RWPE2 (cell line): ENCODE measurements around the gene RGS8.

ENCODE experiments used
- ATAC-seq: fragments of 200-7000 bp; cut with Tn5 transposase; 3 replicates; pipeline ENCODE4 v1.9.1; 2021; ENCODE audit warnings: low read depth
- DNase-seq: peaks from one replicate; pipeline ENCODE4 v3.0.0-alpha.2; 2020; ENCODE audit warnings: low spot score
- H3K27ac ChIP-seq: fragments of 450-650 bp; 2 replicates; pipeline ENCODE4 v1.5.1; 2017; ENCODE audit warnings: mild to moderate bottlenecking; ENCODE audit not compliant: poor library complexity, severe bottlenecking
- H3K27me3 ChIP-seq: fragments of 250-450 bp; sonication (Bioruptor Pico); 2 replicates; pipeline ENCODE4 v1.5.1; 2021; ENCODE audit warnings: mild to moderate bottlenecking, moderate library complexity; ENCODE audit not compliant: insufficient read depth, poor library complexity, severe bottlenecking
- H3K36me3 ChIP-seq: fragments of 250-450 bp; sonication (Bioruptor Pico); 2 replicates; pipeline ENCODE4 v1.5.1; 2020; ENCODE audit warnings: low read depth, mild to moderate bottlenecking, moderate library complexity
- H3K4me1 ChIP-seq: fragments of 250-450 bp; sonication (Bioruptor Pico); 2 replicates; pipeline ENCODE4 v1.5.1; 2021; ENCODE audit warnings: mild to moderate bottlenecking, moderate library complexity; ENCODE audit not compliant: insufficient read depth, poor library complexity, severe bottlenecking
- H3K4me3 ChIP-seq: fragments of 250-450 bp; sonication (Bioruptor Pico); 2 replicates; pipeline ENCODE4 v1.5.1; 2021; ENCODE audit warnings: mild to moderate bottlenecking, moderate library complexity; ENCODE audit not compliant: severe bottlenecking
- H3K9me3 ChIP-seq: fragments of 250-450 bp; sonication (Bioruptor Pico); 2 replicates; pipeline ENCODE4 v1.5.1; 2021; ENCODE audit warnings: mild to moderate bottlenecking, moderate library complexity; ENCODE audit not compliant: severe bottlenecking
- TF ChIP-seq, protein P1 (sequence below): fragments of 450-650 bp; IDR thresholded peaks from one replicate; pipeline ENCODE4 v1.5.1; 2017; ENCODE audit warnings: mild to moderate bottlenecking, moderate library complexity; ENCODE audit not compliant: poor library complexity, severe bottlenecking

RGS8 gene

DNA sequence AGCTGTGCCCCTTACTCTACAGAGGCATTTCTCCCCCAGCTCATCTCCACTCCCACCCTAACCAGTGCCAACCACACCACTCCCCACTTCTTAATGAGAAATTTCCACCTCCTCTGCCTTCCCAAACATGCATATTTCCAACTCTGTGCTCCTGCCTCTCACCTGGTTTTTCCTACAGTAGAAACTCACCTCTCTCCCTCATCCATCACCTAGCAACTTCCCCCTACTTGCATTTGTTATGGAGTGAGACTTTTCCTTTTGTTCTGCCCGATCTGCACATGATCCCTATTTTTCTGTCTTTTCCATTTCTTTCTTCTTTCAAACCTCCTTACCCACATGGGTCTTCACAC lies 11.9 kb downstream of the RGS8 start:
- Histone ChIP-seq H3K36me3 (no peaks in the 10 kb centered on the region), H3K27me3 (no peaks in the 10 kb centered on the region), H3K4me1 (no peaks in the 10 kb centered on the region), H3K27ac (no peak overlapping the region), H3K4me3 (no peak overlapping the region), H3K9me3 (no peaks in the 10 kb centered on the region)
- ATAC-seq (no peak), DNase-seq (no peak)
- TF ChIP-seq, protein P1, sequence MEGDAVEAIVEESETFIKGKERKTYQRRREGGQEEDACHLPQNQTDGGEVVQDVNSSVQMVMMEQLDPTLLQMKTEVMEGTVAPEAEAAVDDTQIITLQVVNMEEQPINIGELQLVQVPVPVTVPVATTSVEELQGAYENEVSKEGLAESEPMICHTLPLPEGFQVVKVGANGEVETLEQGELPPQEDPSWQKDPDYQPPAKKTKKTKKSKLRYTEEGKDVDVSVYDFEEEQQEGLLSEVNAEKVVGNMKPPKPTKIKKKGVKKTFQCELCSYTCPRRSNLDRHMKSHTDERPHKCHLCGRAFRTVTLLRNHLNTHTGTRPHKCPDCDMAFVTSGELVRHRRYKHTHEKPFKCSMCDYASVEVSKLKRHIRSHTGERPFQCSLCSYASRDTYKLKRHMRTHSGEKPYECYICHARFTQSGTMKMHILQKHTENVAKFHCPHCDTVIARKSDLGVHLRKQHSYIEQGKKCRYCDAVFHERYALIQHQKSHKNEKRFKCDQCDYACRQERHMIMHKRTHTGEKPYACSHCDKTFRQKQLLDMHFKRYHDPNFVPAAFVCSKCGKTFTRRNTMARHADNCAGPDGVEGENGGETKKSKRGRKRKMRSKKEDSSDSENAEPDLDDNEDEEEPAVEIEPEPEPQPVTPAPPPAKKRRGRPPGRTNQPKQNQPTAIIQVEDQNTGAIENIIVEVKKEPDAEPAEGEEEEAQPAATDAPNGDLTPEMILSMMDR = no peak

DNA sequence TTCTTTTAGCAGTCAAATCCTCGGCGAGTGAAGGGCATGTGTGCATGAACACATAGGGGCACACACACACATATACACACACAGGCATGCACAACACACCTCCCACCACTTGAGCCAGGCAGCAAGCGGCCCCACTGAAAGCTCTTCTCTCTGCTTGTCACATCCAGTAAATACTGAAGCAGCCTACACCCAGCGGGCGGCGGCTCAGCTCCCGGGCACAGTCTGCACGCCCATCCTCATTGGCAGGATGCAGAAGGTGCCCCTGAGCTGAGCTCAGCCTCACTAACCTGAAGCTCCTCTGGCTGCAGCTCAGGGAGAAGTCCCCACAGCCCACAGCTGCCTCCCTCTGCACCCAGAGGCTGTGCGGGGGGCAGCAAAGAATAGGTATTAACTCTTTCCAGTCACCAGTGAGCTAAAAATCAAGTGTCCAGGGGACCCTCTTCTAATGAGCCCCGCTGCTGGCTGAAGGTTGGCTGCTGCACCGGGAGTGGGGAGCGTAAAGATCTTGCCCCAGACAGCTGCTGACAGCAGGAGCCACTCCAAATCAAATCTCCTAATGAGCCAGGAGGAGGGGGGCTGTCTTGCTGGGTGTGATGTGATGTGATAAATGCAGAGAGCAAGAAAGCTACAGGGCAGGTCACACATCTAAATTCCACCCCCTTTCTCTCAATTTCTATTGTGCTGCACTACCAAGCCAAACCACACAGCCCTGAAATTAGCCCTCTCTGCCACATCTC lies 12.5 kb downstream of the RGS8 start:
- H3K27me3 ChIP-seq = no peaks in the 10 kb centered on the region
- no peaks in the 10 kb centered on the region for H3K36me3 ChIP-seq
- H3K4me1 ChIP-seq = no peaks in the 10 kb centered on the region
- TF ChIP-seq, protein P1 = no peak
- DNase-seq (no peak), ATAC-seq (peak; percentile 27; the same call in 1 of the 3 replicates)
- H3K4me3 ChIP-seq = no peak overlapping the region
- H3K9me3 ChIP-seq = no peaks in the 10 kb centered on the region
- H3K27ac ChIP-seq = no peak overlapping the region

DNA sequence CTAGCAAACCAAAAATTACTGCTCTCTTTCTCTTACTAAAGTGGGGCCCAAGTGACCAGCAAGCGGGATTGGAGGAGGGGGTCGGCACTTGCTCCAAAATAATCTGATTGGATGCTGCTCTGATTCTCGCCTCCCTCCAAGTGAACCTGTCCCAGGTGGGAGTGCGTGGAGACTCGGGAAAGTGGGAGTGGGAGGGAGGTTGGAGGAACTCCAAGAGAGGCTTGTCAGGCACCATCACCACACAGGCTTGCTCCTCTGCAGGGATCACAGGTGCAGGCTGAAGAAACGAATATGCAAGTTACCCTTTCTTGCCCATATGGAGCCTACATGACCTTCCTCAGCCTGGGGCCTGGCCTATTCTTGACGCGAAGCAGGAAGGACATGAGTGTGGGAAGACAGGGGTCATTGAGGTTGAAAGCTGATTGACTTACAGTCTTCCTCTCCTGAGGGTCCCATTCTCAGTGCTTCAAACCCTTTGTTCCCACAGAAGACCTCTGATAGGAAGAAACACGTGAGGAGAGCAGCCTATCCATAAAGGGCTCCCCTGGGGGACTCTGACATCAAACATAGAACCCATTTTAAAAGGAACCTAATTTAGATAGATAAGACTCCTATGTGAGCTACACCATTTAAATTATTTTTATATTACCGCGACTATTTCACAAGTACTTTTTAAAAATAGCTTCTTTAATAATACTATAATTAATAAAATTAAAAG lies 14.2 kb downstream of the RGS8 start:
- H3K36me3 ChIP-seq = no peaks in the 10 kb centered on the region
- ATAC-seq = no peak
- no peak overlapping the region for H3K27ac ChIP-seq
- no peaks in the 10 kb centered on the region for H3K9me3 ChIP-seq
- no peak for DNase-seq
- no peak overlapping the region for H3K4me3 ChIP-seq
- no peaks in the 10 kb centered on the region for H3K27me3 ChIP-seq
- TF ChIP-seq, protein P1 = no peak
- no peaks in the 10 kb centered on the region for H3K4me1 ChIP-seq

DNA sequence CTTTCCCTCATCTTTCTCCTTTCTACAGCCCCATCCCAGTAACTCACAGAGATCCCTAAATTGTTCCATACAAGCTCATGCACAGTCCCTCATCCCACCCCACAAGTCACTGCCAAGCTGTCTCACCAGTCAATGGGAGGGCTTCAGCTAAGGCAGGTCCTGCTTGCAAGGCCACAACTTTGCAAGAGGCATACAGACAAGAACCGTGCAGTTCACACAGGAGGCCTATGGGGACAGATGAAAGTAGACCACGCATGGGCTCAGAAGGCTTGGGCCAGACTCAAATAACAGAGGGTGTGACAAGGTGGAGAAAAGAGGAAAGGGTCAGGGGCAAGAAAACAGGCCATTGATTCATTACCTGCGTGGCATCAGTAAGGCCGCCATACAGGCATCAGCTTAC lies 15.1 kb downstream of the RGS8 start:
- no peaks in the 10 kb centered on the region for H3K4me1 ChIP-seq
- H3K4me3 ChIP-seq = no peak overlapping the region
- H3K36me3 ChIP-seq = no peaks in the 10 kb centered on the region
- DNase-seq = no peak
- H3K27me3 ChIP-seq = no peaks in the 10 kb centered on the region
- TF ChIP-seq, protein P1 = no peak
- ATAC-seq = no peak
- no peaks in the 10 kb centered on the region for H3K9me3 ChIP-seq
- H3K27ac ChIP-seq = no peak overlapping the region
